HUES48 (cell line): Measurements from ENCODE around the gene ERV3-1.
"Not testable (repeated sequence)": the region's sequence is repeated elsewhere in the genome, so short reads cannot be mapped to it uniquely, and the experiment has no call there.

Experiments
- H3K27ac ChIP-seq: one replicate; pipeline ENCODE4 v1.7.0; 2013; ENCODE audit warnings: low read depth, low read length, inconsistent platforms
- H3K27me3 ChIP-seq: 2 replicates; pipeline ENCODE4 v1.6.1; 2013; ENCODE audit warnings: mild to moderate bottlenecking, low read length; ENCODE audit not compliant: control insufficient read depth, insufficient read depth
- H3K36me3 ChIP-seq: 2 replicates; pipeline ENCODE4 v1.6.1; 2013; ENCODE audit warnings: low read length; ENCODE audit not compliant: control insufficient read depth, insufficient read depth
- H3K4me1 ChIP-seq: 2 replicates; pipeline ENCODE4 v1.6.1; 2013; ENCODE audit warnings: mild to moderate bottlenecking, low read length; ENCODE audit not compliant: control insufficient read depth, insufficient read depth
- H3K4me3 ChIP-seq: 2 replicates; pipeline ENCODE4 v1.5.1; 2013; ENCODE audit warnings: mild to moderate bottlenecking, low read depth, low read length
- H3K9ac ChIP-seq: 2 replicates; pipeline ENCODE4 v1.6.1; 2013; ENCODE audit warnings: mild to moderate bottlenecking, low read depth, low read length, moderate library complexity
- H3K9me3 ChIP-seq: 2 replicates; pipeline ENCODE4 v1.6.1; 2013; ENCODE audit warnings: low read length; ENCODE audit not compliant: control insufficient read depth, insufficient read depth

Gene ERV3-1

GRCh38 chr7:65035469-65035868 is 29.0 kb upstream of the ERV3-1 start:
- not testable (repeated sequence) for H3K4me1 ChIP-seq, H3K27me3 ChIP-seq, H3K36me3 ChIP-seq, H3K4me3 ChIP-seq, H3K9me3 ChIP-seq, H3K9ac ChIP-seq, H3K27ac ChIP-seq

- not testable (repeated sequence) for H3K9me3 ChIP-seq, H3K36me3 ChIP-seq, H3K27me3 ChIP-seq, H3K4me1 ChIP-seq, H3K4me3 ChIP-seq, H3K9ac ChIP-seq, H3K27ac ChIP-seq
These were observed 27.8 kb upstream of the ERV3-1 start for GRCh38 chr7:65034120-65034782.

- H3K27me3 ChIP-seq, H3K4me3 ChIP-seq, H3K4me1 ChIP-seq, H3K9ac ChIP-seq, H3K9me3 ChIP-seq, H3K36me3 ChIP-seq, H3K27ac ChIP-seq: not testable (repeated sequence)
These were observed 26.9 kb upstream of the ERV3-1 start for GRCh38 chr7:65033391-65033790.

GRCh38 chr7:65025023-65025422 is 18.5 kb upstream of the ERV3-1 start:
- H3K36me3 ChIP-seq, H3K4me3 ChIP-seq, H3K27me3 ChIP-seq, H3K9me3 ChIP-seq, H3K27ac ChIP-seq, H3K9ac ChIP-seq, H3K4me1 ChIP-seq: not testable (repeated sequence)

GRCh38 chr7:65020978-65021377 is 14.5 kb upstream of the ERV3-1 start:
- not testable (repeated sequence) for H3K36me3 ChIP-seq, H3K4me1 ChIP-seq, H3K27ac ChIP-seq, H3K27me3 ChIP-seq, H3K9ac ChIP-seq, H3K9me3 ChIP-seq, H3K4me3 ChIP-seq

- H3K36me3 ChIP-seq, H3K27ac ChIP-seq, H3K4me3 ChIP-seq, H3K9me3 ChIP-seq, H3K27me3 ChIP-seq, H3K4me1 ChIP-seq, H3K9ac ChIP-seq: not testable (repeated sequence)
These were observed 3.4 kb upstream of the ERV3-1 start for GRCh38 chr7:65009881-65010280.

- H3K36me3 ChIP-seq, H3K27me3 ChIP-seq, H3K4me1 ChIP-seq, H3K9ac ChIP-seq, H3K27ac ChIP-seq, H3K4me3 ChIP-seq, H3K9me3 ChIP-seq: not testable (repeated sequence)
These were observed 2.9 kb upstream of the ERV3-1 start for GRCh38 chr7:65009394-65009793.

- not testable (repeated sequence) for H3K4me1 ChIP-seq, H3K27me3 ChIP-seq, H3K9me3 ChIP-seq, H3K36me3 ChIP-seq, H3K9ac ChIP-seq, H3K4me3 ChIP-seq
- peak overlapping the region; percentile 92 for H3K27ac ChIP-seq
These were observed 549 bp upstream of the ERV3-1 start for GRCh38 chr7:65007036-65007435.

GRCh38 chr7:65004575-65004974 is 1.9 kb downstream of the ERV3-1 start:
- Histone ChIP-seq H3K27ac (no peak overlapping the region), H3K9ac (no peak overlapping the region), H3K4me1 (peaks cover 7% of the 10 kb centered on the region; the same call in 1 of the 2 replicates), H3K27me3 (no peaks in the 10 kb centered on the region), H3K4me3 (peak overlapping the region; percentile 14; the same call in 1 of the 2 replicates), H3K9me3 (peaks cover 9% of the 10 kb centered on the region; the same call in 1 of the 2 replicates), H3K36me3 (peaks cover 14% of the 10 kb centered on the region; the same call in 1 of the 2 replicates)

- Histone ChIP-seq H3K27me3 (no peaks in the 10 kb centered on the region), H3K36me3 (peaks cover 18% of the 10 kb centered on the region; the same call in 1 of the 2 replicates), H3K9ac (no peak overlapping the region), H3K9me3 (peaks cover 13% of the 10 kb centered on the region), H3K4me1 (peaks cover 7% of the 10 kb centered on the region; the same call in 1 of the 2 replicates), H3K27ac (no peak overlapping the region), H3K4me3 (no peak overlapping the region)
These were observed 3.4 kb downstream of the ERV3-1 start for GRCh38 chr7:65002972-65003585.

- Histone ChIP-seq H3K4me1 (peaks cover 9% of the 10 kb centered on the region; the same call in 1 of the 2 replicates), H3K9me3 (peaks cover 13% of the 10 kb centered on the region), H3K27ac (no peak overlapping the region)
These were observed 5.1 kb downstream of the ERV3-1 start for GRCh38 chr7:65001291-65001814.

More at GRCh38 chr7:65001291-65001814, 5.1 kb downstream of the ERV3-1 start:
- Histone ChIP-seq H3K4me3 (no peak overlapping the region), H3K27me3 (no peaks in the 10 kb centered on the region), H3K9ac (no peak overlapping the region), H3K36me3 (peaks cover 18% of the 10 kb centered on the region; the same call in 1 of the 2 replicates)
